ENCODE results near the gene MYEOV.

GRCh38 chr11:69325446-69325845, 31.5 kb downstream of the MYEOV start:
- TF ChIP-seq CTCF (IDR thresholded peaks at IDR 0.05) (no peak), POLR2A (IDR thresholded peaks at IDR 0.05) (no peak)
